ENCODE measurements around the gene MDN1. TPM values are rescaled to one million over a fixed set of nuclear protein-coding genes. Genes with fewer than 3 reads are reported as not detected.

MDN1 gene
- polyA plus RNA-seq, 1 of the 3 experiments (the other 2 are of a cell fraction): 8.5 TPM

GRCh38 chr6:89675949-89676748, 143.4 kb downstream of the MDN1 start:
- Histone ChIP-seq H3K9ac (no peak overlapping the region), H3K4me3 (ENCODE audit: low read depth in 2 of 2, low read length in 1 of 2) (no peak overlapping the region), H2AFZ (ENCODE audit: low read depth) (no peak overlapping the region), H3K4me2 (no peak overlapping the region), H3K27me3 (ENCODE audit: insufficient read depth) (no peaks in the 10 kb centered on the region), H3K9me2 (no peaks in the 10 kb centered on the region), H3K4me1 (ENCODE audit: control insufficient read depth in 1 of 2, insufficient read depth in 2 of 2, low read depth in 1 of 2, low read length in 1 of 2) (peaks cover 0 to 10% of the 10 kb centered on the region in 2 experiments; a peak in 3 of 4 replicates), H3K27ac (ENCODE audit: low read depth in 2 of 2, low read length in 1 of 2) (peak overlapping the region in 1 of 2 experiments; percentile 11; a peak in 1 of 4 replicates), H3K9me3 (no peaks in the 10 kb centered on the region), H4K20me1 (ENCODE audit: insufficient read depth) (no peaks in the 10 kb centered on the region), H3K36me3 (replicated peaks in 1 of 2; ENCODE audit: control insufficient read depth in 1 of 2, insufficient read depth in 2 of 2, low read length in 1 of 2) (peaks cover 32 to 79% of the 10 kb centered on the region in 2 experiments), H3F3A (replicated peaks; ENCODE audit: insufficient read depth) (no peaks in the 10 kb centered on the region), H3K79me2 (ENCODE audit: insufficient read depth) (no peaks in the 10 kb centered on the region)
- 62% methylated on average over 7 of the region's 7 CpGs for WGBS (ENCODE audit: low lambda C conversion rate)
- DNase-seq: peak; percentile 10
- ChIA-PET CTCF (no interaction called here), POLR2A (no interaction called here)
- no peak for TF ChIP-seq FOXJ3 (CRISPR knock-in tag; IDR thresholded peaks at IDR 0.05)
- no peak; the same call in 1 of the 2 replicates for TF ChIP-seq MXI1 (IDR thresholded peaks at IDR 0.05; ENCODE audit: low read depth, low read length)
- TF ChIP-seq JUND (IDR thresholded peaks at IDR 0.05): no peak
- no peak for TF ChIP-seq ZBTB33 (IDR thresholded peaks at IDR 0.05; ENCODE audit: borderline replicate concordance, low read depth)
- no peak for TF ChIP-seq RXRA (IDR thresholded peaks at IDR 0.05; ENCODE audit: borderline replicate concordance, low read depth)
- no peak for TF ChIP-seq SMC3 (IDR thresholded peaks at IDR 0.05; ENCODE audit: low read depth, low read length)
- no peak for TF ChIP-seq EZH2phosphoT487 (IDR thresholded peaks at IDR 0.05; ENCODE audit: borderline replicate concordance, low read depth)
- no peak for TF ChIP-seq TCF12 (IDR thresholded peaks at IDR 0.05)
- TF ChIP-seq NFIC (IDR thresholded peaks at IDR 0.05; ENCODE audit: borderline replicate concordance): no peak
- no peak for TF ChIP-seq REST (IDR thresholded peaks at IDR 0.05; ENCODE audit: low read depth, low read length)
- no peak for TF ChIP-seq ELF1 (IDR thresholded peaks at IDR 0.05)
- no peak for TF ChIP-seq USF1 (IDR thresholded peaks at IDR 0.05; ENCODE audit: borderline replicate concordance, low read depth)
- TF ChIP-seq CTCF (IDR thresholded peaks at IDR 0.05): no peak
- TF ChIP-seq CHD2 (IDR thresholded peaks at IDR 0.05; ENCODE audit: low read length, partially characterized antibody): no peak
- no peak for TF ChIP-seq TAF1 (IDR thresholded peaks at IDR 0.05; ENCODE audit: borderline replicate concordance, low read depth, low read length)
- no peak for TF ChIP-seq YY1 (IDR thresholded peaks at IDR 0.05; ENCODE audit: low read depth)

Measured in SK-N-SH (cell line).